HAP-1 (cell line): Measurements from ENCODE around the gene SEZ6L.

ENCODE experiments used
- DNase-seq, 2 experiments: peaks; one replicate each; pipeline ENCODE4 v3.0.0-alpha.2; 2016 to 2020; ENCODE audit warnings: low spot score in 2 of 2
- H3K27me3 ChIP-seq: fragments of 250-450 bp; sonication (Bioruptor Pico); 2 replicates; pipeline ENCODE4 v1.5.1; 2020; ENCODE audit warnings: low read depth, mild to moderate bottlenecking, moderate library complexity
- H3K36me3 ChIP-seq: fragments of 250-450 bp; sonication (Bioruptor Pico); replicated peaks from 2 replicates; pipeline ENCODE4 v1.5.1; 2020; ENCODE audit warnings: mild to moderate bottlenecking
- H3K4me1 ChIP-seq: fragments of 250-450 bp; sonication (Bioruptor Pico); 2 replicates; pipeline ENCODE4 v1.5.1; 2020; ENCODE audit warnings: mild to moderate bottlenecking
- H3K4me3 ChIP-seq: fragments of 250-450 bp; sonication (Bioruptor Pico); 2 replicates; pipeline ENCODE4 v1.5.1; 2020; ENCODE audit warnings: mild to moderate bottlenecking, moderate library complexity
- H3K9me3 ChIP-seq: fragments of 250-450 bp; sonication (Bioruptor Pico); 2 replicates; pipeline ENCODE4 v1.5.1; 2020; ENCODE audit warnings: mild to moderate bottlenecking, moderate library complexity
- in situ Hi-C: fragments of 300-500 bp; cut with MboI; formaldehyde crosslinking; loops from 3 replicates; pipeline ENCODE4 v1.14.3; 2020; ENCODE audit warnings: low sequenced_read_pairs, inconsistent platforms, mixed read lengths

SEZ6L gene

GRCh38 chr22:26162926-26163325 lies 6.3 kb upstream of the SEZ6L start:
- Histone ChIP-seq H3K4me3 (no peak overlapping the region), H3K27me3 (no peaks in the 10 kb centered on the region; the same call in 1 of the 2 replicates), H3K9me3 (no peaks in the 10 kb centered on the region), H3K36me3 (no peaks in the 10 kb centered on the region), H3K4me1 (no peaks in the 10 kb centered on the region)
- DNase-seq = no peak
- in situ Hi-C loops = no loop called here

GRCh38 chr22:26164174-26164573 lies 5.1 kb upstream of the SEZ6L start:
- peaks cover 11% of the 10 kb centered on the region for H3K27me3 ChIP-seq
- in situ Hi-C loops = no loop called here

GRCh38 chr22:26168330-26168851 lies 871 bp upstream of the SEZ6L start:
- in situ Hi-C loops = no loop called here
- H3K36me3 ChIP-seq = no peaks in the 10 kb centered on the region
- no peak overlapping the region for H3K4me3 ChIP-seq
- H3K9me3 ChIP-seq = no peaks in the 10 kb centered on the region
- DNase-seq = no peak
- no peaks in the 10 kb centered on the region for H3K4me1 ChIP-seq
- H3K27me3 ChIP-seq = peaks cover 27% of the 10 kb centered on the region

More at GRCh38 chr22:26164174-26164573, 5.1 kb upstream of the SEZ6L start:
- H3K36me3 ChIP-seq = no peaks in the 10 kb centered on the region
- H3K4me1 ChIP-seq = no peaks in the 10 kb centered on the region
- H3K9me3 ChIP-seq = no peaks in the 10 kb centered on the region
- H3K4me3 ChIP-seq = no peak overlapping the region
- DNase-seq = no peak

GRCh38 chr22:26168939-26169314 lies 335 bp upstream of the SEZ6L start:
- Histone ChIP-seq H3K36me3 (no peaks in the 10 kb centered on the region), H3K4me3 (no peak overlapping the region), H3K4me1 (no peaks in the 10 kb centered on the region), H3K9me3 (no peaks in the 10 kb centered on the region), H3K27me3 (peaks cover 27% of the 10 kb centered on the region)
- no peak for DNase-seq
- in situ Hi-C loops = no loop called here

- no peak overlapping the region for H3K4me3 ChIP-seq
- in situ Hi-C loops = no loop called here
- H3K4me1 ChIP-seq = no peaks in the 10 kb centered on the region
- peaks cover 27% of the 10 kb centered on the region for H3K27me3 ChIP-seq
- H3K9me3 ChIP-seq = no peaks in the 10 kb centered on the region
- peak in 1 of 2 experiments; percentile 10 for DNase-seq
- no peaks in the 10 kb centered on the region for H3K36me3 ChIP-seq
These were observed 840 bp downstream of the SEZ6L start for GRCh38 chr22:26170112-26170492.

GRCh38 chr22:26170795-26171580 lies 1.7 kb downstream of the SEZ6L start:
- Histone ChIP-seq H3K36me3 (no peaks in the 10 kb centered on the region), H3K27me3 (peaks cover 27% of the 10 kb centered on the region), H3K4me3 (no peak overlapping the region), H3K4me1 (no peaks in the 10 kb centered on the region), H3K9me3 (no peaks in the 10 kb centered on the region)
- in situ Hi-C loops = no loop called here
- peak in 1 of 2 experiments; percentile 46 for DNase-seq

GRCh38 chr22:26172389-26172990 lies 3.2 kb downstream of the SEZ6L start:
- DNase-seq = peak; percentile 16 to 70
- no peaks in the 10 kb centered on the region for H3K36me3 ChIP-seq
- H3K4me3 ChIP-seq = no peak overlapping the region
- in situ Hi-C loops = no loop called here
- H3K4me1 ChIP-seq = no peaks in the 10 kb centered on the region
- peaks cover 27% of the 10 kb centered on the region for H3K27me3 ChIP-seq
- H3K9me3 ChIP-seq = no peaks in the 10 kb centered on the region

GRCh38 chr22:26174280-26174679 lies 5.0 kb downstream of the SEZ6L start:
- H3K4me3 ChIP-seq = no peak overlapping the region
- in situ Hi-C loops = no loop called here
- DNase-seq = peak in 1 of 2 experiments; percentile 23
- H3K27me3 ChIP-seq = peaks cover 16% of the 10 kb centered on the region
- no peaks in the 10 kb centered on the region for H3K36me3 ChIP-seq
- H3K9me3 ChIP-seq = no peaks in the 10 kb centered on the region
- no peaks in the 10 kb centered on the region for H3K4me1 ChIP-seq

GRCh38 chr22:26182723-26183122 lies 13.5 kb downstream of the SEZ6L start:
- no peak overlapping the region for H3K4me3 ChIP-seq
- no peaks in the 10 kb centered on the region for H3K9me3 ChIP-seq
- H3K27me3 ChIP-seq = peaks cover 3% of the 10 kb centered on the region; the same call in 1 of the 2 replicates
- in situ Hi-C loops = no loop called here
- no peak for DNase-seq
- H3K4me1 ChIP-seq = no peaks in the 10 kb centered on the region
- H3K36me3 ChIP-seq = no peaks in the 10 kb centered on the region

GRCh38 chr22:26185190-26185589 lies 15.9 kb downstream of the SEZ6L start:
- in situ Hi-C loops = no loop called here
- no peak for DNase-seq
- H3K36me3 ChIP-seq = no peaks in the 10 kb centered on the region
- H3K9me3 ChIP-seq = no peaks in the 10 kb centered on the region
- H3K4me1 ChIP-seq = no peaks in the 10 kb centered on the region
- H3K4me3 ChIP-seq = no peak overlapping the region
- peaks cover 3% of the 10 kb centered on the region; the same call in 1 of the 2 replicates for H3K27me3 ChIP-seq

- H3K36me3 ChIP-seq = no peaks in the 10 kb centered on the region
- in situ Hi-C loops = no loop called here
- no peak for DNase-seq
- no peaks in the 10 kb centered on the region for H3K27me3 ChIP-seq
- no peaks in the 10 kb centered on the region for H3K4me1 ChIP-seq
- no peaks in the 10 kb centered on the region for H3K9me3 ChIP-seq
- H3K4me3 ChIP-seq = no peak overlapping the region
These were observed 19.1 kb downstream of the SEZ6L start for GRCh38 chr22:26188341-26188740.

- H3K4me1 ChIP-seq = no peaks in the 10 kb centered on the region
- H3K27me3 ChIP-seq = no peaks in the 10 kb centered on the region
- no peaks in the 10 kb centered on the region for H3K9me3 ChIP-seq
- H3K36me3 ChIP-seq = no peaks in the 10 kb centered on the region
- in situ Hi-C loops = no loop called here
- no peak for DNase-seq
- H3K4me3 ChIP-seq = no peak overlapping the region
These were observed 25.1 kb downstream of the SEZ6L start for GRCh38 chr22:26194313-26194712.

- Histone ChIP-seq H3K36me3 (no peaks in the 10 kb centered on the region), H3K4me1 (no peaks in the 10 kb centered on the region), H3K9me3 (no peaks in the 10 kb centered on the region), H3K27me3 (no peaks in the 10 kb centered on the region), H3K4me3 (no peak overlapping the region)
- in situ Hi-C loops = no loop called here
- no peak for DNase-seq
These were observed 25.6 kb downstream of the SEZ6L start for GRCh38 chr22:26194877-26195276.

- H3K9me3 ChIP-seq = no peaks in the 10 kb centered on the region
- no peaks in the 10 kb centered on the region for H3K4me1 ChIP-seq
- no peaks in the 10 kb centered on the region for H3K36me3 ChIP-seq
- DNase-seq = no peak
- no peaks in the 10 kb centered on the region for H3K27me3 ChIP-seq
- in situ Hi-C loops = no loop called here
- no peak overlapping the region for H3K4me3 ChIP-seq
These were observed 27.4 kb downstream of the SEZ6L start for GRCh38 chr22:26196657-26197056.
